ENCODE measurements around the gene RAD21L1. TPM values are rescaled to one million over a fixed set of nuclear protein-coding genes. Genes with fewer than 3 reads are reported as not detected.
"Not testable (repeated sequence)": the region's sequence is repeated elsewhere in the genome, so short reads cannot be mapped to it uniquely, and the experiment has no call there.

Gene RAD21L1
- polyA plus RNA-seq, 2 donors: not detected

DNA sequence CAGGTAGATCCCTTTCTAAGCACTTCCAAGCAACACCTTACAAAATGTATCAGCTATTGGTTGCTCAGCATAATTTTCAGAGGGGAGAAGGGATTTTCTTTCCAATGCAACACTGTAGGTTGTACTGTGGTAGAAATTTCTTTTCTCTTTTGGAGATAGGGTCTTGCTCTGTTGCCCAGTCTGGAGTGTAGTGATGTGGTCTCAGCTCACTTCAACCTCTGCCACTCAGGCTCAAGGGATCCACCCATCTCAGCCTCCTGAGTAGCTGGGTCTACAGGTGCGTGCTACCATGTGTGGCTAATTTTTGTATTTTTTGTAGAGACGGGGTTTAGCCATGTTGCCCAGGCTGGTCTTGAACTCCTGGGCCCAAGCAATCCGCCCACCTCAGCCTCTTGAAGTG, 16.3 kb downstream of the RAD21L1 start:
- Histone ChIP-seq H3K9me3 (ENCODE audit: control insufficient read depth in 2 of 2, insufficient read depth in 1 of 2, low read depth in 1 of 2, low read length in 1 of 2) (no peaks in the 10 kb centered on the region), H3K4me1 (ENCODE audit: control insufficient read depth in 2 of 2, insufficient read depth in 2 of 2, low read length in 1 of 2) (no peaks in the 10 kb centered on the region), H3K4me3 (ENCODE audit: low read depth in 1 of 2, low read length in 2 of 2) (no peak overlapping the region), H3K27me3 (ENCODE audit: control insufficient read depth in 1 of 2, insufficient read depth in 2 of 2, low read length in 2 of 2) (no peaks in the 10 kb centered on the region), H3K27ac (ENCODE audit: low read depth in 2 of 2, low read length in 1 of 2) (no peak overlapping the region), H3K36me3 (ENCODE audit: control insufficient read depth in 2 of 2, insufficient read depth in 2 of 2, low read length in 1 of 2) (no peaks in the 10 kb centered on the region)
- 84 to 86% methylated on average over 3 of the region's 3 CpGs for WGBS, 2 donors

DNA sequence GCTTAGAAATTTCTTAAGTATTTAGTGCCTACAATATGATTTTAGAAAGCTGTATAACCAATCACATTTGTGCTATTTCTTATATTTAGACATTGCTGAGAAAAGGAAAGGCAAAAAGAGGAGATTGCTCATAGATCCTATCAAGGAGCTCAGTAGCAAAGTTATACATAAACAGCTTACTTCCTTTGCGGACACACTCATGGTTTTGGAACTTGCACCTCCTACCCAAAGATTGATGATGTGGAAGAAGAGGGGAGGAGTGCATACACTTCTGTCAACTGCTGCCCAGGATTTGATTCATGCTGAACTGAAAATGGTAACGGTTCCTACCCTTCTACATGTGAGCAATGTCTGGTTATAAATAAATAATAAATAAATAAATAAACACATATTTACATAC, 16.7 kb downstream of the RAD21L1 start:
- Histone ChIP-seq H3K27ac (ENCODE audit: low read depth in 2 of 2, low read length in 1 of 2) (no peak overlapping the region), H3K27me3 (ENCODE audit: control insufficient read depth in 1 of 2, insufficient read depth in 2 of 2, low read length in 2 of 2) (no peaks in the 10 kb centered on the region), H3K4me1 (ENCODE audit: control insufficient read depth in 2 of 2, insufficient read depth in 2 of 2, low read length in 1 of 2) (no peaks in the 10 kb centered on the region), H3K4me3 (ENCODE audit: low read depth in 1 of 2, low read length in 2 of 2) (no peak overlapping the region), H3K9me3 (ENCODE audit: control insufficient read depth in 2 of 2, insufficient read depth in 1 of 2, low read depth in 1 of 2, low read length in 1 of 2) (no peaks in the 10 kb centered on the region), H3K36me3 (ENCODE audit: control insufficient read depth in 2 of 2, insufficient read depth in 2 of 2, low read length in 1 of 2) (no peaks in the 10 kb centered on the region)
- 49 to 50% methylated on average over 2 of the region's 2 CpGs for WGBS, 2 donors

DNA sequence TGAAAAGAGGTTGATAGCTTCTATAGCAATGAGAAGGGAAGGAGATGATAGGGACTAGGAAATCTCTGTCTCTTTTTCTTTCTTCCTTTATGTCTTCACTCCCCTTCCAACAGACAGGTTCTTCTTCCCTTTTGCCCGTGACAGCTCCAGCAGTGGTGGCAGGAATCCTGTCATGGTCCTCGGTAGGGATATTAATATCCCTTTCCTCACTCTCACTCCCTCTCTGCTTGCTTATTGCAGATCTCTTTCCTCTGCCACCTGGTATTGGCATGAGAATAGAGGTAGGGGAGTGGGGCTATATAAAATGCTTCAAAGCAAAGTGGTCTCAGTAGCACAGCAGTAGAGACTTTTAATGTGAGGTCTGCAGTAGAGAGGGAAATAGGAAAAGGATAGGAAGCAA, 19.7 kb downstream of the RAD21L1 start:
- H3K27me3 ChIP-seq (ENCODE audit: control insufficient read depth in 1 of 2, insufficient read depth in 2 of 2, low read length in 2 of 2): no peaks in the 10 kb centered on the region
- no peak overlapping the region for H3K27ac ChIP-seq (ENCODE audit: low read depth in 2 of 2, low read length in 1 of 2)
- H3K4me3 ChIP-seq (ENCODE audit: low read depth in 1 of 2, low read length in 2 of 2): no peak overlapping the region
- H3K4me1 ChIP-seq (ENCODE audit: control insufficient read depth in 2 of 2, insufficient read depth in 2 of 2, low read length in 1 of 2): no peaks in the 10 kb centered on the region
- WGBS, 2 donors: 53 to 59% methylated on average over 2 of the region's 2 CpGs
- H3K9me3 ChIP-seq (ENCODE audit: control insufficient read depth in 2 of 2, insufficient read depth in 1 of 2, low read depth in 1 of 2, low read length in 1 of 2): no peaks in the 10 kb centered on the region
- H3K36me3 ChIP-seq (ENCODE audit: control insufficient read depth in 2 of 2, insufficient read depth in 2 of 2, low read length in 1 of 2): no peaks in the 10 kb centered on the region

DNA sequence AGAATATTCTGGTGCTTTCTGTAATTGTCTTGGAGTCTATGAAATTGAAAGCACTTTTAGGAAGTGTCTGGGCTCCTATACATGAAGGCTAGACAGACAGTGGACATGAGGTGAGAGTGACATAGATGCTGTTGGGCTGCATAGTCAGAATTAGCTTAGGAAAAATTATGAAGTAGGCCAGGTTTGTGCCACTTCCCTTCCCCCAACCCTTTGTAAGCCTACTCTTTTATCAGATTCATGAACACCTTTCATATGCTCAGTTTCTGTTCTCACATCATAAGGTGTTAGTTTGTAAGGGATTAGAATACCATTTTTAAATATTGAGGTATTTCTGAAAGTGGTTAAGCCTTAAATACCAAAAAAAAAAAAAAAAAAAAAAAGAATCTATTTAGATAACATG, 21.8 kb downstream of the RAD21L1 start:
- no peaks in the 10 kb centered on the region for H3K27me3 ChIP-seq (ENCODE audit: control insufficient read depth in 1 of 2, insufficient read depth in 2 of 2, low read length in 2 of 2)
- no peaks in the 10 kb centered on the region for H3K9me3 ChIP-seq (ENCODE audit: control insufficient read depth in 2 of 2, insufficient read depth in 1 of 2, low read depth in 1 of 2, low read length in 1 of 2)
- H3K4me3 ChIP-seq (ENCODE audit: low read depth in 1 of 2, low read length in 2 of 2): no peak overlapping the region
- no peak overlapping the region for H3K27ac ChIP-seq (ENCODE audit: low read depth in 2 of 2, low read length in 1 of 2)
- no peaks in the 10 kb centered on the region for H3K36me3 ChIP-seq (ENCODE audit: control insufficient read depth in 2 of 2, insufficient read depth in 2 of 2, low read length in 1 of 2)
- H3K4me1 ChIP-seq (ENCODE audit: control insufficient read depth in 2 of 2, insufficient read depth in 2 of 2, low read length in 1 of 2): no peaks in the 10 kb centered on the region

DNA sequence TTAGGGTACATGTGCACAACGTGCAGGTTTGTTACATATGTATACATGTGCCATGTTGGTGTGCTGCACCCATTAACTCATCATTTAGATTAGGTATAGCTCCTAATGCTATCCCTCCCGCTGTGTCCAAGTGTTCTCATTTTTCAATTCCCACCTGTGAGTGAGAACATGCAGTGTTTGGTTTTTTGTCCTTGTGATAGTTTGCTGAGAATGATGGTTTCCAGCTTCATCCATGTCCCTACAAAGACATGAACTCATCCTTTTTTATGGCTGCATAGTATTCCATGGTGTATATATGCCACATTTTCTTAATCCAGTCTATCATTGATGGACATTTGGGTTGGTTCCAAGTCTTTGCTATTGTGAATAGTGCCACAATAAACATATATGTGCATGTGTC, 24.4 kb downstream of the RAD21L1 start:
- not testable (repeated sequence) for H3K36me3 ChIP-seq (ENCODE audit: control insufficient read depth in 2 of 2, insufficient read depth in 2 of 2, low read length in 1 of 2); H3K27me3 ChIP-seq (ENCODE audit: control insufficient read depth in 1 of 2, insufficient read depth in 2 of 2, low read length in 2 of 2); H3K4me3 ChIP-seq (ENCODE audit: low read depth in 1 of 2, low read length in 2 of 2); H3K9me3 ChIP-seq (ENCODE audit: control insufficient read depth in 2 of 2, insufficient read depth in 1 of 2, low read depth in 1 of 2, low read length in 1 of 2); H3K27ac ChIP-seq (ENCODE audit: low read depth in 2 of 2, low read length in 1 of 2); H3K4me1 ChIP-seq (ENCODE audit: control insufficient read depth in 2 of 2, insufficient read depth in 2 of 2, low read length in 1 of 2)
- WGBS, 2 donors: 90 to 93% methylated on average over 2 of the region's 2 CpGs

DNA sequence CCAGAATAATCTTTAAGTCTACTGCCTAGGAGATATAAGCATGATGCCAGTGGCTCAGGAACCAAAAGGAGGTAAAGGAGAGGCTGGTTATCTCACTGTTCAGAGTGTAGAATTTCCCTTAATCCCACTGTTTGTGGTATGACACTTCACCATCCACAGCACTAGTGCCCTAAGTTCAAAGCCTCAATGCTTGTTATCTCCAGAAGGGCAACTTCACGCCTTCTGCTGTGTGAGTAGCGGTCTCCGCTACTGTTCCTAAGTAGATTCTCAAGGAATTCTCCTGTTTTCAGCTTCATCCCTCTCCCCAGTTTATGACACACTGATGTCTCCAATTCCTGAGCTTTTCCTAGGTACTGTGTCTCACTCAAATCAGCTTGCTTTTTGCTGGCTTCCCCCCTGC, 26.6 kb downstream of the RAD21L1 start:
- no peak overlapping the region for H3K4me3 ChIP-seq (ENCODE audit: low read depth in 1 of 2, low read length in 2 of 2)
- H3K9me3 ChIP-seq (ENCODE audit: control insufficient read depth in 2 of 2, insufficient read depth in 1 of 2, low read depth in 1 of 2, low read length in 1 of 2): no peaks in the 10 kb centered on the region
- H3K27me3 ChIP-seq (ENCODE audit: control insufficient read depth in 1 of 2, insufficient read depth in 2 of 2, low read length in 2 of 2): no peaks in the 10 kb centered on the region
- H3K36me3 ChIP-seq (ENCODE audit: control insufficient read depth in 2 of 2, insufficient read depth in 2 of 2, low read length in 1 of 2): no peaks in the 10 kb centered on the region
- H3K27ac ChIP-seq (ENCODE audit: low read depth in 2 of 2, low read length in 1 of 2): no peak overlapping the region
- WGBS, 2 donors: 87 to 89% methylated on average over 3 of the region's 3 CpGs
- H3K4me1 ChIP-seq (ENCODE audit: control insufficient read depth in 2 of 2, insufficient read depth in 2 of 2, low read length in 1 of 2): no peaks in the 10 kb centered on the region

DNA sequence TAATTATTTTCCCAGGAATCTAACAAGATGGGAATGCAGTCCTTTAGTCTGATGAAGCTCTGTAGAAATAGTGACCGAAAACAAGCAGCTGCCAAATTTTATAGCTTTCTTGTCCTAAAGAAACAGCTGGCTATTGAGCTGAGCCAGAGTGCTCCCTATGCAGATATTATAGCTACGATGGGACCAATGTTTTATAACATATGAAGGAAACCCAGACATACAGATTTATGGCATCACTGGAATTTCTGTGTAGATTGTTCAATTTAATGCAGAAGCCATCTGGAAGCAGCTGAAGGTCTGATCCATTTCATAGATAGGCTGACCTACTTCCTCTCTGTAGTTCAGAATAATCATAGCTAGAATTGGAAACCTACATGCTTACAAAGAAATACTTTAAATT, 28.4 kb downstream of the RAD21L1 start:
- no peak overlapping the region for H3K27ac ChIP-seq (ENCODE audit: low read depth in 2 of 2, low read length in 1 of 2)
- H3K9me3 ChIP-seq (ENCODE audit: control insufficient read depth in 2 of 2, insufficient read depth in 1 of 2, low read depth in 1 of 2, low read length in 1 of 2): no peaks in the 10 kb centered on the region
- H3K4me1 ChIP-seq (ENCODE audit: control insufficient read depth in 2 of 2, insufficient read depth in 2 of 2, low read length in 1 of 2): no peaks in the 10 kb centered on the region
- no peaks in the 10 kb centered on the region for H3K36me3 ChIP-seq (ENCODE audit: control insufficient read depth in 2 of 2, insufficient read depth in 2 of 2, low read length in 1 of 2)
- no peaks in the 10 kb centered on the region for H3K27me3 ChIP-seq (ENCODE audit: control insufficient read depth in 1 of 2, insufficient read depth in 2 of 2, low read length in 2 of 2)
- no peak overlapping the region for H3K4me3 ChIP-seq (ENCODE audit: low read depth in 1 of 2, low read length in 2 of 2)
- WGBS, 2 donors: 60 to 70% methylated on average over 2 of the region's 2 CpGs

DNA sequence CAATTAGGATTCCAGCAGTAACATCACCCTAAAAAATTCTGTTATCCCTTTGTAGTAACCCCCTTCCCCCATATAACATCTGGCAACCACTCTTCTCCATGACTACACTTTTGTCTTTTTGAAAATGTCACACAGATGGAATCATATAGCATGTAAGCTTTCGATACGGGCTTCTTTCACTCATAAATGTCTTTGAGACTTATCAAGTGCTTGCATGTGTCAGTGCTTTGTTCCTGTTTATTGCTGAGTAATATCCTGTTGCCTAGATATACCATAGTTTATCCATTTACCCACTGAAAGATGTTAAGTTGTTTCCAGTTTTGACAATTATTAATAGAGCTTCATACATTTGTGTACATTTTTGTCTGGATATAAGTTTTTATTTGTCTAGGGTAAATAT, 29.8 kb downstream of the RAD21L1 start:
- 77 to 78% methylated on average over 2 of the region's 2 CpGs for WGBS, 2 donors
- H3K27ac ChIP-seq (ENCODE audit: low read depth in 2 of 2, low read length in 1 of 2): no peak overlapping the region

DNA sequence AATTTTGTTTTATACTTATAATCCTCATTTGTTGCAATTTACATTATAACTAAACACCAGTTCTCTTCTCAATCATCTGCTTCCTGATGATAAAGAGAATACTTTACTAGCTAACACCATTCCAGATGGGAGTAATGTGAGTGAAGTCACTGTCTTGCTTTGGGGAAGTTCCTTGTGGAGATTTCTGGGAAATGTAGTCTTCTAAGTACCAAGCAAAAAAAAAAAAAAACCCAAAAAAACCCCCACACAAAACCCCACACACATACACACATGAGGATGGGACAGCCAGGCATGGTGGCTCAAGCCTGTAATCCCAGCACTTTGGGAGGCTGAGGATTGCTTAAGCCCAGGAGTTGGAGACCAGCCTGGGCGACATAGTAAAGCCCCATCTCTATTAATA, 38.0 kb downstream of the RAD21L1 start:
- Histone ChIP-seq H3K27me3 (ENCODE audit: control insufficient read depth in 1 of 2, insufficient read depth in 2 of 2, low read length in 2 of 2) (no peaks in the 10 kb centered on the region), H3K27ac (ENCODE audit: low read depth in 2 of 2, low read length in 1 of 2) (no peak overlapping the region), H3K36me3 (ENCODE audit: control insufficient read depth in 2 of 2, insufficient read depth in 2 of 2, low read length in 1 of 2) (no peaks in the 10 kb centered on the region), H3K9me3 (ENCODE audit: control insufficient read depth in 2 of 2, insufficient read depth in 1 of 2, low read depth in 1 of 2, low read length in 1 of 2) (no peaks in the 10 kb centered on the region), H3K4me1 (ENCODE audit: control insufficient read depth in 2 of 2, insufficient read depth in 2 of 2, low read length in 1 of 2) (peaks cover 0 to 2% of the 10 kb centered on the region in 2 donors), H3K4me3 (ENCODE audit: low read depth in 1 of 2, low read length in 2 of 2) (no peak overlapping the region)
- WGBS, 2 donors: 72 to 90% methylated on average over 1 of the region's 1 CpG

More for the DNA sequence above, 29.8 kb downstream of the RAD21L1 start:
- no peaks in the 10 kb centered on the region for H3K4me1 ChIP-seq (ENCODE audit: control insufficient read depth in 2 of 2, insufficient read depth in 2 of 2, low read length in 1 of 2)
- no peaks in the 10 kb centered on the region for H3K9me3 ChIP-seq (ENCODE audit: control insufficient read depth in 2 of 2, insufficient read depth in 1 of 2, low read depth in 1 of 2, low read length in 1 of 2)
- H3K4me3 ChIP-seq (ENCODE audit: low read depth in 1 of 2, low read length in 2 of 2): no peak overlapping the region
- H3K27me3 ChIP-seq (ENCODE audit: control insufficient read depth in 1 of 2, insufficient read depth in 2 of 2, low read length in 2 of 2): no peaks in the 10 kb centered on the region
- no peaks in the 10 kb centered on the region for H3K36me3 ChIP-seq (ENCODE audit: control insufficient read depth in 2 of 2, insufficient read depth in 2 of 2, low read length in 1 of 2)

DNA sequence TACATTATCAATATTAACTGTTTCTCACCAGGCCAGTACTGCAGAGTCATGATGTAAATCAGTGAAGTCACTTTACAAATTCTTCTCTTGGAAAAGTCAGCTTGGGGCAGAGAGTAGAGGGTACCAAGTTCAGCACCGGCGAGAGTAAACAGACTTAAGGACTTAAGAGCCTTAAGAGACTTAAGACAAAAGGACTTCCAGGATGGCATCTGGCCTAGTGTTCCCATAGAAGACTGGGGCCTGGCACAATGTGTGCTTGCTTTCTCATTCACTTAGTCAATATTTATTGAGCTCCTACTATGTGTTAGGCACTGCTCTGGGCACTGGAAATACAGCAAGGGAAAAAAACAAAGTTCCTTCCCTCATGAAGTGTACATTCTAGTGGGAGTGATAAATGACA, 38.9 kb downstream of the RAD21L1 start:
- no peaks in the 10 kb centered on the region for H3K27me3 ChIP-seq (ENCODE audit: control insufficient read depth in 1 of 2, insufficient read depth in 2 of 2, low read length in 2 of 2)
- H3K4me1 ChIP-seq (ENCODE audit: control insufficient read depth in 2 of 2, insufficient read depth in 2 of 2, low read length in 1 of 2): peaks cover 0 to 2% of the 10 kb centered on the region in 2 donors
- no peak overlapping the region for H3K27ac ChIP-seq (ENCODE audit: low read depth in 2 of 2, low read length in 1 of 2)
- H3K4me3 ChIP-seq (ENCODE audit: low read depth in 1 of 2, low read length in 2 of 2): no peak overlapping the region
- no peaks in the 10 kb centered on the region for H3K9me3 ChIP-seq (ENCODE audit: control insufficient read depth in 2 of 2, insufficient read depth in 1 of 2, low read depth in 1 of 2, low read length in 1 of 2)
- no peaks in the 10 kb centered on the region for H3K36me3 ChIP-seq (ENCODE audit: control insufficient read depth in 2 of 2, insufficient read depth in 2 of 2, low read length in 1 of 2)
- WGBS, 2 donors: 54 to 76% methylated on average over 2 of the region's 2 CpGs
